Tibial artery (tissue), 4 donors: ENCODE results near the gene NOS1.

Source experiments
- DNase-seq, 2 donors: peaks; one replicate each; pipeline ENCODE4 v3.0.0-alpha.2; 2019
- H3K27ac ChIP-seq, 2 donors: fragments of 200-600 bp; sonication (generic) in 1 of 2; 1 replicate in 1 of 2; 2 replicates in 1 of 2; pipeline ENCODE4 v1.5.1; 2018 to 2019; ENCODE audit warnings: mild to moderate bottlenecking in 1 of 2
- H3K27me3 ChIP-seq, 2 donors: fragments of 200-600 bp; sonication (generic) in 1 of 2; one replicate each; pipeline versions ENCODE4 v1.5.1 to v1.6.0; 2016 to 2019
- H3K36me3 ChIP-seq, 3 donors: fragments of 200-600 bp; sonication (generic) in 2 of 3; one replicate each; pipeline ENCODE4 v1.5.1; 2016 to 2019; ENCODE audit warnings: mild to moderate bottlenecking in 2 of 3
- H3K4me1 ChIP-seq, 4 donors: fragments of 200-600 bp; sonication (generic) in 2 of 4; 1 replicate in 3 of 4; 2 replicates in 1 of 4; pipeline ENCODE4 v1.5.1; 2016 to 2019
- H3K4me3 ChIP-seq, 2 donors: fragments of 200-600 bp; sonication (generic) in 1 of 2; 1 replicate in 1 of 2; 2 replicates in 1 of 2; pipeline ENCODE4 v1.5.1; 2018 to 2019; ENCODE audit warnings: mild to moderate bottlenecking in 2 of 2
- H3K9me3 ChIP-seq, 3 donors: fragments of 200-600 bp; sonication (generic) in 1 of 3; one replicate each; pipeline ENCODE4 v1.5.1; 2016 to 2019
- CTCF ChIP-seq, 2 experiments: fragments of 200-600 bp in 1 of 2; fragments of 450-650 bp in 1 of 2; IDR thresholded peaks; one replicate each; pipeline ENCODE4 v1.5.1; 2017 to 2019; ENCODE audit warnings: antibody characterized with exemption in 2 of 2, mild to moderate bottlenecking in 1 of 2, moderate library complexity in 1 of 2
- intact Hi-C: fragments of 100-400 bp; cut with DNase I; formaldehyde crosslinking; loops from one replicate; pipeline ENCODE4 v1.15.0; 2023; ENCODE audit warnings: low total_unique reads

NOS1 gene

GRCh38 chr12:117318591-117318990, 42.8 kb downstream of the NOS1 start:
- Histone ChIP-seq H3K4me3 (no peak overlapping the region), H3K4me1 (no peaks in the 10 kb centered on the region), H3K27me3 (no peaks in the 10 kb centered on the region), H3K9me3 (peaks cover 0 to 12% (median 3%) of the 10 kb centered on the region in 3 donors), H3K36me3 (no peaks in the 10 kb centered on the region), H3K27ac (no peak overlapping the region)
- DNase-seq: no peak
- no peak for TF ChIP-seq CTCF (IDR thresholded peaks at IDR 0.05)
- intact Hi-C loops: no loop called here

GRCh38 chr12:117316336-117316735, 45.1 kb downstream of the NOS1 start:
- intact Hi-C loops: no loop called here
- H3K27ac ChIP-seq: no peak overlapping the region
- no peaks in the 10 kb centered on the region for H3K4me1 ChIP-seq
- H3K4me3 ChIP-seq: no peak overlapping the region
- H3K9me3 ChIP-seq: peaks cover 0 to 12% (median 3%) of the 10 kb centered on the region in 3 donors
- TF ChIP-seq CTCF (IDR thresholded peaks at IDR 0.05): no peak
- no peak for DNase-seq
- no peaks in the 10 kb centered on the region for H3K36me3 ChIP-seq
- no peaks in the 10 kb centered on the region for H3K27me3 ChIP-seq

- no peak for TF ChIP-seq CTCF (IDR thresholded peaks at IDR 0.05)
- intact Hi-C loops: no loop called here
Measured at GRCh38 chr12:117313926-117314325, 47.5 kb downstream of the NOS1 start.

GRCh38 chr12:117312770-117313169, 48.7 kb downstream of the NOS1 start:
- intact Hi-C loops: no loop called here
- Histone ChIP-seq H3K36me3 (no peaks in the 10 kb centered on the region), H3K27ac (no peak overlapping the region), H3K4me3 (no peak overlapping the region), H3K9me3 (peaks cover 0 to 12% (median 3%) of the 10 kb centered on the region in 3 donors), H3K4me1 (no peaks in the 10 kb centered on the region), H3K27me3 (no peaks in the 10 kb centered on the region)
- no peak for DNase-seq
- no peak for TF ChIP-seq CTCF (IDR thresholded peaks at IDR 0.05)

More at GRCh38 chr12:117313926-117314325, 47.5 kb downstream of the NOS1 start:
- Histone ChIP-seq H3K27me3 (no peaks in the 10 kb centered on the region), H3K36me3 (no peaks in the 10 kb centered on the region), H3K4me1 (no peaks in the 10 kb centered on the region), H3K27ac (no peak overlapping the region), H3K4me3 (no peak overlapping the region), H3K9me3 (peaks cover 0 to 12% (median 3%) of the 10 kb centered on the region in 3 donors)
- no peak for DNase-seq

GRCh38 chr12:117309276-117309925, 52.0 kb downstream of the NOS1 start:
- Histone ChIP-seq H3K4me1 (no peaks in the 10 kb centered on the region), H3K27me3 (no peaks in the 10 kb centered on the region), H3K9me3 (no peaks in the 10 kb centered on the region), H3K27ac (no peak overlapping the region), H3K36me3 (no peaks in the 10 kb centered on the region), H3K4me3 (no peak overlapping the region)
- TF ChIP-seq CTCF (IDR thresholded peaks at IDR 0.05): no peak
- no peak for DNase-seq
- intact Hi-C loops: no loop called here

GRCh38 chr12:117300174-117300573, 61.3 kb downstream of the NOS1 start:
- TF ChIP-seq CTCF (IDR thresholded peaks at IDR 0.05): no peak
- Histone ChIP-seq H3K4me3 (no peak overlapping the region), H3K4me1 (no peaks in the 10 kb centered on the region), H3K27me3 (no peaks in the 10 kb centered on the region), H3K36me3 (no peaks in the 10 kb centered on the region), H3K9me3 (no peaks in the 10 kb centered on the region), H3K27ac (no peak overlapping the region)
- no peak for DNase-seq
- intact Hi-C loops: no loop called here
